NOMO-1 treated with DMSO at 0.1 percent for 48 hours (cell line): ENCODE data around the gene CNKSR2.

Experiments used
- DNase-seq: peaks from one replicate; lab custom pipeline; 2025; ENCODE audit not compliant: unreplicated experiment; lab: John Stamatoyannopoulos, UW

Gene CNKSR2

DNA sequence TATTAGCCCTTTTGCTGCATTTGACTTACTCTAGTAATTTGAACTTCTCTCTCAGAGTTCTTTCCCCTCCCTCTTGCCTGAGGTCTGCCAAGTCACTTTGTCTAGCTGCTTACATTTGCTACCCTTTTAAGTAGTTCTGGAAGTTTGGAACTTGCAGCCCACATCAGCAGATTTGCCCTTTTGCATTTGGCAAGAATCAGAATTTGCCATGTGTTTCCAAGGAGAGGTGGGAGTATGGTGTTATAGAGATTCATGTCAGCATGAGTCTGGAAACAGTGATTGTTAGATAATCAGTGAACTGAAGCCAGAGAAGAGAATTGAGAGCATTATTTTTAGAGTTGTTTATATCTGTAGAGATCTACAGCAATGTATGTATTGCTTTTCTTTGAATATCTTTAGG lies 231.8 kb downstream of the CNKSR2 start:
- DNase-seq: no peak

DNA sequence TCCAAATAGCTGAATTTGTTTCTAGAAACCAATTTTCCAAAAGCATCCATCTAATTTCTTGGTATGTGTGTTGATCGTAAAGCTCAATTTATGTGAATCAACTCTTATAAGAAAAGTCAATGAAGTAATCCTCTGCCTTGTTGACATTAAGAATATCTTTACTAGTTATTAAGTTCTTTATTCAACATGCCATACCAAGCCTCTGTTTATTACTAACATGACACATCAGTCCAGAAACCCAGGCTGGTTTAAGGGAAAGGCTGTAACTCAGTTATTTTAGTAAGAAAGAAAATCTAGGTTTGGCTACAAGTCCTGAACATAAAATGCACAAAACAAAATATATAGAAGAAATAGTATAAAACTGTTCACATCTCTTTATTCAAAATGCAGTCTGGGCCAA lies 235.9 kb downstream of the CNKSR2 start:
- no peak for DNase-seq

DNA sequence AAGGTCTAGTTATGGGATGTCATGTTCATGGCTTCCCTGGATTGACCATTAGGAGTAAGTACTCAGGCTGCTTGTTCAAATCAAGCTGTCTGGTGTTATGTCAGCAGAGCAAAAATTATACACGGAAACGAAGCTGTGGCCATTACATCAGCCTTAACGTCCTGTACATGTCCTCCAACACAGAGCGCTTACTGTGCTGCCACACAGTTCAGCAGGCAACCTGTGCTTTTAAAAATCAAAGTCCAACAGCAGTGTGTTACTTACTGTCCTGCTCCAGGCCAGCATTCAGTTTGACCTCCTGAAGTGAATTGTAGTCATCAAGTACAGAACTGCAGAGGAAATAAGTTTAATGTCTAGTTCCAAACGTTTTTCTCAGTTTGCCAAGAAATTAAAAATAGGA lies 237.9 kb downstream of the CNKSR2 start:
- DNase-seq: no peak

DNA sequence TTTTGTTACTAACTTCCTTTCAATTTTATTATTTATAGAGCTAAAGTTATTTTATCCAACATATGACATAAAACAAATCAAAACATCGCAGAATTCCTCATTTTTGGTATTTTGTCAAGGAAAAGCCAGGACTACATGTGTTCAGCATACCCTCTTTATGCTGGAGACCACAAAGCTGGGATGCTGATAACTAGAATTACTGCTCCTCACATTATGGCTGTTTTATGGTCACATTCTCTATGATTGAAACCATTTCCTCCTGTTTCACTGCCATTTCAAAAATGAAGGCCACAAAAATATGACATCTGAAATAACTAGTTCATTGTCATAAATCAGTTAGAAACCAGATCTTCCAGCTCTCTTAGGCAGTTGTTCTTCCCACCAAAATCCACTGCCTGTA lies 242.2 kb downstream of the CNKSR2 start:
- no peak for DNase-seq

DNA sequence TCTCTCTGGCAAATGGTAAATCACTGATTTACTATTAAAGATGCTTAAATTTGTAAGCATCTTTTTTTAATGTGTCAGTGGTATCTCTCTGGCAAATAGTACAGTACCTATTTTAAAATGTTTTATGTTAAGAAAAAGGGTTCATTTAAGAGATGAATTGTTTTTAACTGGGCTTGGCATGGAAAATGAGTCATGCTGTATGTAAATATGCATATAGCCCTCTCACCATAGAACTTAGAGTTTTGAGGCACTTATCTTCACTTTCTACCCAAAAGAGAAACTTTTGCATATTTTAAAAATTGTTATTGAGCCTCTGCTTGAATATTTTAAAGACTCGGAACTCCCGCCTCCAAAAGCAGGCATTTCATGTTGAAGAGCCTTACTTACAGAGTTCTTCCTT lies 246.0 kb downstream of the CNKSR2 start:
- DNase-seq: no peak

DNA sequence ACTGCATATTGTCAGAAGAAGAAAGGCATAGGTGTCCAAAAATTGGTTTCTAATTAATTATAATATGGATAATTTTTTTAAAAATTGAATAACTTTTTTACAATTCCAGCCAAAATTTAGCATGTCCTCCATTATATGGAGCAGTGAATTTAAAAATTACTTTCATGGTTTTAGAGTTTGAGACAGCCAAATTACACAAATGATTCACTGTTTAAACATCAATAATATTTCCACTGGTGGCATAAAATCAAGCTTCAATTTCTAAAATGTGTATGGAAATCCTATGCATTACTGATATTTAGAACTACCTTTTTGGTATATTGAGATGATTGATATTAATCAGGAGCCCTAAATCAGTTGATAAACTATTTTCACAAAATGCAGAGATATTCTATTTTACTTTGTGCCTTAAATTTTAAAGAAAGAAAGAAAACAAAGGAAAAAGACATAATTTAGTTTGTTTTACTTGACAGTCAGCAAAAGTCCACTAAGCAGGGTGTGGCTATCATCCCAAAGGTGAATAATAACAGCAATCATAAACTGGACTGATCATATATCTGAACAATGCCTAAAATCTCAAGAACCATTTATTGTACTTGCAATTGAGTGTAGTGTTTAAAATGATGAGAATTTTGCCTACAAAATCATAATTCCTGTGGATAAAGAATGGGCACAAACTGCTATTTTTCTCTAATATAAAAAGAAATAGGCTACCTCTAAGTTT lies 249.7 kb downstream of the CNKSR2 start:
- no peak for DNase-seq

DNA sequence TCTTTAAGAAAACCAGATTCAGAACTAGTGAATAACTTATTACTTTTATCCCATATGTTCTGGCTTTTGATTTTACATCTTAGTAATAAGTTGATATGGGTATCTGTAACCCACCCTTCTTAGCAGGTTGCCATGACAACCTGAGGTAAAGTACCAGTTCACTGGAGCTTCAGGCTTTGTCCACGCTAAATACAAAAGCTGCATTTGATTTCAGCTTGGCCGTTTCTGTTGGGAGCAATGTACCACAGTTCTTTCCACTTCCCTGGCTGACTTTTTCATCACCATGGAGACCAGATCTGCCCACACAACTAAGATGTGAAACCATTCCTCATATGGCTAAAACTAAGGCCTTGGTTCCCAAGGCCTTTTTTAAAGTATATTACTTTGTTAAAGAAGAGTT lies 257.8 kb downstream of the CNKSR2 start:
- DNase-seq: no peak

DNA sequence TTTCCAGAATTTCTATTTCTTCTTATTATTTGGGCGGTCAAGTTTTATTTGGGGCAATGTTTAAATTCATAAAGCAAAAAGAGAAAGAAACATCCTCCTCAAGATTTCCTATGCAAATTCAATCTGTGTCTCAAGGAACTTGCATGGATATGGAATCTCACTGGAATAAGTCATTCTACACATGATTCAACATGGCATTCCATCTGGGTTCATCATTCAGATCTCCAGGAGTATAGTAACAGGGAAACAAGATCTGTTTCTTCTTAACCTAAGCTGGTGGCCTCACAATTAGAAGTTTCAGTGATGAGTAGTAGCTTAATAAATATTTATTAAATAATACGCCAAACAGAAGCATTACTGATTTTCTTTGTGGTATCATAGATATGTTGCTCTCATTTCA lies 264.1 kb downstream of the CNKSR2 start:
- DNase-seq: no peak

DNA sequence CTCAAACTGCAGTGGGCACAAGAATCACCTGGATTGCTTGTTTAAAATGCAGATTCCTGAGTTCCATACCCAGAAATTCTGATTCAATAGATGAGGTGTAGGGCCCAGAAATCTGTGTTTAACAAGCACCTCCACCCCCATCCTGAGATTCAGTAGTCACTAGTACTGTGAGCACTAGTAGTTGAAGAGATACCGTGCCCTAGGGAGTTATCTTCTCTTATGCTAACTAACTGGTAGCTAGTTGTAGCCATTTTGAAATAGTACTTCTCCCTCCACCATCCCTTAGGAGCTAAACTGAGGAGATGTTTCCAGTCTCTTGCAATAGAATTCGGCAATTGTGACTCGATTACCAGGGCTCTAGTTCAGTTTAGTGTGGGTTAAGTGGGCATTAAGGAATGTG lies 265.6 kb downstream of the CNKSR2 start:
- DNase-seq: no peak

DNA sequence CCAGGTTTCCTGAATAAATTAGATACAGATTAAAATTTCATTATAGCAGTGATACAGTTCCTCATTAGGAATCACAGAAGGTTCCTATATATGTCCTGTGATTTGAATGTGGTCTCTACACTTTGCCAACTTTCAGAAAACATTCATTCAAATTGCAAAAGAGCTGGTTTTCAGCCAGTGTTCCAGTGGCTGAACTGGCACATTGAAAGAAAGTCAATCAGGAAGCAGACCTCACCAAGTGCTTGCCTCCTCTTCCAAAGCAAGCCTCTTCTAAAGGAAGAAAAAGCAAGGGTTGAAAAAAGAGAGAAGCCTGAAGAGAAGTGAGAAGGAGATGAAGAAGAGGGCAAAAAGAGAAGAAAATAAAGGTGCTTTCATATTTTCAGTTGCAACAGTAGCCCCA lies 271.2 kb downstream of the CNKSR2 start:
- DNase-seq: no peak

DNA sequence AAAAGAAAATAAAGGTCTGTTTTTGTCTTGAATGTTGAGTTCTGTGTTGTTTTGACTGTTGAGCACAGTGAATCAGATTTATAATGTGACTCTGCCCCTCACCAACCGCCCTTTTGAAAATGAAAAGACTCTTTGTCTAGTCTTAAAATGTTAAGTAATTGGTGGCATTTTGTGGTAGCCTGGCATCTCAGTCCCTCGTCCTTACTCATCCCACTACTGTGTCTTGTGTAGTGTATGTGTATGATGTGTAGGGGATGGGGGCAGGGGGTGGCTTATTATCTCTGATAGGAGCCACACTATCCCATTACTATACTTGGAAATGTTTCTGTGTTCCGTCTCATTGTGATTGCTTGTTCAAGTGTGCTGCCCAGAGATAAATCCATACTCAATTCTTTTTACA lies 271.7 kb downstream of the CNKSR2 start:
- DNase-seq: no peak

DNA sequence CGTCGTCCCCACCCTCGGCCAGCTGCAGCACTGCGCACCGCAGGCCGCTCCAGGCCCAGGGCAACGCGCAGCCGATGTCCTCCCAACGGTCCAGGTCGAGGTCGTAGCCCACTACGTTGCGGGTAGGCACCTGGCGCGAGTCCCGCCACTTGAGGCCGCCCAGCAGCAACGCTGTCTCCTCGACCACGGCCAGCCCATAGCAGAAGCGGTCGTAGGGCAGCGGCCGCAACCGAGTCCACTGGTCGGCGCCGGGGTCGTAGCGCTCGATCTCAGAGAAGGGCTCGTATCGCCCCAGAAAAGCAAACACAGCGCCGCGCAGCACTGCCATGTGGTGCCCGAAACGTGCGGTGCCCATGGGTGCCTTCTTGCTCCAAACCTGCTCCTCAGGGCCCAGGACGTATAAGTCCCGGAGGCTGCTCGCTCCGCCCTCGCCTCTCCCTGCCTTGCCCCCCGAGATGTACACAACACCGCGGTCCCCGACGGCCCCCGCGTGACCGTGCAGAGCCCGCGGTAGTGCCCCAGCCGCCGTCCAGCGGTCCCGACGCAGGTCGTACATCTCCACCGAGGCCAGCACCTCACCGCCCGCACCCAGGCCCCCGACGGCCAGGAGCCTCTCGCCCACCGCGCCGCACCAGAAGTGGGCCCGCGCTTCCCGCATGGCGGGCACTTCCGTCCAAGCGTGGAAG lies 281.8 kb downstream of the CNKSR2 start:
- DNase-seq: no peak

DNA sequence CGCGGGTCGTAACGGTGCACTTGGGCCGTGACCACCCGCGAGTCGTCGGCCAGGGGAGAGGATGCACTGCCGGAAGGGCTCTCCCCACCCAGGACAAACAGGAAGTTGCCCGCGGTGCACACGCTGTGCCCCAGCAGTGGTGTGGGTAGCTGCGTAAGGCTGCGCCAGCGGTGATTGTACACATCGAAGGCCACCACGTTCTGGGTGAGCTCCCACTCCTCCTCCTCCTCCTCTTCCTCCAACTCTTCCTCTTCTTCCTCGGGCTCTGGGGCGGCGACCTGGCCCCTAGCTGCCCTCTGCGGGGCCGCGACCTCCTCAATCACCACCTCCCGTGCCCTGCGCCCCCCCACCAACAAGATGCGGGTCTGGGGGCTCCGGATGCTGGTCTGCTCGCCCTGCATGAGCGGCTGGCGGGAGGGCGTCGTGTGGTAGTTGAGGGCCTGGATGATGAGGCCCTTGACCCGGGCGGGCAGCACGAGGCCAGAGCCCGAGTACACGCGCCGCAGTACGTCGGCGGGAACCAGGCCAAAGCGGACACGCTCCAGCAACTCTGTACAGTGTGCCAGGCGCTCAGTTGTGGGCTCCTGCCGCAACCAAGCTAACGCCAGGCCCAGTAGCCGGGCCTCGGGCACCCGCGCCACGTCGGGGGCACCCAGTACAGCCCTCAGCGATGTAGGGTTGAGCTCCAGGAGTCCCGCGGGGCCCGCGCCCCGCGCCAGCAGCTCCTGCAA lies 282.5 kb downstream of the CNKSR2 start:
- DNase-seq: no peak

DNA sequence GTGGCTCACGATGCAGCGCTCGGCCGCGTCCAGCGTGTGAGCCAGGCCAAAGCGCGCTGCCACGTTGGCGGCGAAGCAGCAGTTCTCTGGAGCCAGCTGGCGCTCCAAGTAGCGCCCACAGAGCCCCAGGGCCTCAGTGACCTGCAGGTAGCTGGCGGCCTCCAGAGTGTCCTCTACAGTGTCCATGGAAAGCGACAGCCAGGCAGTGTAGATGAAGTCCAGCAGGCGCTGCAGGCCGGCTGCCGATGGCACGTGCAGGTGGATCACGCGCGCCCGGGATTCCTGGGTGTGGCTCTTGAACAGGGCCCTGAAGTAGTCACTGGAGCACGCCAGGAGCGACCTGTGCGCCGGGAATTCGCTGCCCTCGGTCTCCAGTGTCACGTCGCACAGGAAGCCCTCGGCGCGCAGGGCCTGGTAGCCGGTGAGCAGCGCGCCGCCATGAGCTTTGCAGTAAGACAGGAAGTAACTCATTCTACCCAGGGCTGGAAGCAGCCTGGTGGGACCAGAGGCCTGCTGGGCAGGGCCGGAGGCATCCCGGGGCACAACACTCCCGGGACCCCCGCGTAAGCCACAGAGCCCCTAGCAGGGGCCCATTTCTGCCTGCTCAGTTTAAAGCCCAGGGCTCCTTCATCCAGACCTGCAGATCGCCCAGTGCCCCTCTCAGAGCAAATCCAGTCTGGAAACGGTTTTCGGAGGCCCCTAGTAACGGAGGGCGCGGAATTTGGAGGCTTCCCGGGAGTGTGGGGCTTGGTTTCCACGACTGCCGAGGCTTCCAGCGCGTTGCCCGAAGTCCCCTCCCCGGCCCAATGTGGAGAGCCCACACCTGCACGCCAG lies 283.3 kb downstream of the CNKSR2 start:
- DNase-seq: no peak

DNA sequence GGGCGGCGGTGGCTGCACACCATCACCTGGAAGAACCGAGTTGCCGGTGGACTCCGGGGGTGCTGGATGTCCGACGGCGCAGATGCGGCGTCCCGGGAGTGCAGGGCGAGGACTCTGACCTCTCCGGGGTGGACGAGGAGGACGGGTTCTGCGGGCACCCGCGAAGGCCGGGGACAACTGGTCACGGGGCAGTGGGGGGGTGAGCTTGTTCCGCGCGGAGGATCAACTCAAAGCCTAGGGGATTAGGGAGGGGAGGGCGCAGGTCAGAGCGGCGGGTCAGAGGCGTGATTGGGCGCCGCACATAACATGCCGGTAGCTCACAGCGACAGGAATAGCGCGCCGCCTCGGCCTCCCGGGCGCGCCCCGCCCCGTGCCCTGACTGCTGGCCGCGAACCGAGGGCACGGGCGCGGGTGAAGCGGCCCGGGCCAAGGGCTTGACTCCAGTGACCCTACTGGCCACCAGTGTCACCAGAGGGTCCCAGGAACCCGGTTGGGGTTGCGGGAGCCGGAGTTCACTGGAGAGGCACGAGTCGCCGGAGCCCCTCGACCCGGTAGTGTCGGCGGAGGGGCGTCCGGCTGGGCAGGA lies 284.0 kb downstream of the CNKSR2 start, which contains the start of gene KLHL34:
KLHL34 (minus strand) TSS at position 179 of the 586 bp plus-strand sequence. CDS start 542 bp downstream, outside the sequence.
- DNase-seq: no peak

DNA sequence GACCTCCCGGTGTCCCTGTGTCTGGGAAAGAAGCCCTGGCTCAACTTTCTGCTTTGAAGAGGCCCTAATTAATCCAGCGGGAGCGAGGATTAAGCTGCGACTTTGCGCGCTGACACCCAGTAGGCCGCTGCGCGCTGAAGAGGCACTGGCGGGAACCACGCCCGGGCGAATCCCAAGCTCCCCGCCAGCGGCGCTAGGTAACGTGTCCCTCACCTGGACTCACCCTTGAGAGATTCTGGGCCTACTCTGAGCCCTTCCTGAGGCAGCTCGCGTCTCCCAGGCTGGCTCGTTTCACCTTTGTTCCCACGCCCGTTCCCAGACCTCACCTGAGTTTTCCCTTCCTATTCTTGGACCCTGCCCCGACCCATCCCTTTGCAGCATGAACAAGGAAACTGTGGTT lies 284.5 kb downstream of the CNKSR2 start:
- no peak for DNase-seq

DNA sequence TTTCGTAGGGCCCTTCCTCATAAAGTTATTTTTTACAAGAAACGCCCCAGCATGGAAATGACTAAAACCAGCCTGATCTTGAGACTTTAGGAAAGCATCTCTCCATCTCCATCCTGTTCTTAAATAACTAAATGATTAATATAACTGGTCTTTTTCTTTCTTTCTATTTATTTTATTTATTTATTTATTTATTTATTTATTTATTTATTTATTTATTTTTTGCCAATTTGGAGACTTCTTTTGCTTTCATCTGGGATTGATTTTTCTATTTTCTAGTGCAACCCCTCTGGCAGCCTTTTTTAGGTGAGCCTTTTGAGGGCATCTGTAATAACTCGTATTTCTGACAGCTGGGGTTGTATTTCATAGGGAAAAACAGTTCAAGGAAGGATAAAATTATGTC lies 285.1 kb downstream of the CNKSR2 start:
- no peak for DNase-seq

DNA sequence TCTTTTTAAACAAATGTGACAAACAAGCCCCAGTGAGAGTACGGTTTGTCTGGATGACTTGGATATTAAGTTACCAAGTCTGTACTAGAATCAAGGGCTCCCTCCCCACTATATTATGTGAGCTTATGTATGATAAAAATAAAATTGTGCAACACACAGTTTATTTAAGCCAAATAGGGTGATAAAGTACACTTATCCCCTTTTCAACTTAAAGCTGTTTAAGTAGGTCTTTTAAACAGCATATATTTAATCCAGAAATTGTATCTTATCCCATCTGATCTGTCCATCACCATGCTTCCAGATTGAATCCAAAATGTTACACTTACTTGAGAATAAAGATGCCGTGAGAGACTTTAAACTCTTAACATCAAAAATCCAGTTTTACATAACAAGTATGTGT lies 285.9 kb downstream of the CNKSR2 start:
- DNase-seq: no peak

DNA sequence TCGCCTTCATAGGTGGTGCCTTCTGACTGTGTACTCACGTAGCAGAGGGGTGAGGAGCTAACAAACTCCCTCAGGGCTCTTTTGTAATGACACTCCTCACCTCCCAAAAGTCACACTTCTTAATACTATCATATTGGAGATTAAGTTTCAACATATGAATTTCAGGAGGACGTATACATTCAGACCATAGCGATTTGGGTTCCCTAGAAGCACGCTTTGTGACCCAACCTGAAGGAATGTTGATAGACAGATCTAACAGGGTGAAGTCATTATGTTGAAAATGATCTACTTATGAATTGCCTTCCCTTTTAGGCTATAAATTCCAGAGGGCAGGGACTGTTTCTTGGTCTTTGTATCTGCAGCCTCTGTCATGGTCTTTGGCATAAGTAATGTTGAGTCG lies 287.1 kb downstream of the CNKSR2 start:
- DNase-seq: no peak

DNA sequence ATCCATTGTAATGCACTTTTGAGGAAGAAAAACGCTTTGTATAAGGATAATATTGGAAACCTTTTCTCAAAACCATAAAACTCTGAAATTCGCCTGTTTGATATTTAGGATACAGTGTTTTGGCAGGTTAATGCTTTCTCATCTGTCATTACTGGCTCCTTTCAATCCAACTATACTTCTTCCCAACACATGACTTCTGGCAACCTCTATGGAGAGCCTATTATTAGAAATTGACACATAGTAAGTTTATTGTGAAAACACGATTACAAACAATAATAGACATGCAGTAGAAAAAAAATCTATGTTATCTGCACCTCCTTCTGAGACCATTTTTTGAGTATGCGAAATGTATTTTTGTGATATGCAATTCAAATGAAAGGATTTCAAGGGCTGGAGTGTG lies 288.5 kb downstream of the CNKSR2 start:
- no peak for DNase-seq

DNA sequence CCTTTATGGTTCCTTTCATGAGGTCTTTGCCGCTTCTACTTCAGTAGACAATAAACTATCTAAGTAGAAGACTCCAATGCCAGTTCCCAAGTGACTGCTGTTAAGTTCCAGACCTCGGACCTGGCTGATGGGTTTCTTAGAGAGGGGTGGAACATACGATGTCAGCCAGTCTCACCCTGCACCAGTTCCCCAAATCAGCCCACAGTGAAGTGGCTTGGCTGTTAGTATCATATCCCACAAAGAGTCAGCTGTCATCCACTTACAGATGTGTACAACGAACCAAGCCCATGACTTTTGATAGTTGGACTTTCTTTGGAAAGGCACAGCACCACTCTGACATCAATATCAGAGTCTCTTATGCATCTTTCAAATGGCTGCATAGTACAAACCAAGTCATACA lies 292.0 kb downstream of the CNKSR2 start:
- DNase-seq: no peak
